ENCODE results near the gene PDGFC.

Gene PDGFC

GRCh38 chr4:156756118-156756517, 215.5 kb downstream of the PDGFC start:
- no peak overlapping the region for H3K4me3 ChIP-seq (ENCODE audit: low read depth, low read length)
- no peak for TF ChIP-seq CTCF (IDR thresholded peaks at IDR 0.05; ENCODE audit: low read depth, low read length)

- H3K4me3 ChIP-seq (ENCODE audit: low read depth, low read length) = no peak overlapping the region
- no peak for TF ChIP-seq CTCF (IDR thresholded peaks at IDR 0.05; ENCODE audit: low read depth, low read length)
These were observed 216.6 kb downstream of the PDGFC start for GRCh38 chr4:156754832-156755570.

GRCh38 chr4:156751486-156751885, 220.1 kb downstream of the PDGFC start:
- TF ChIP-seq CTCF (IDR thresholded peaks at IDR 0.05; ENCODE audit: low read depth, low read length) = no peak
- H3K4me3 ChIP-seq (ENCODE audit: low read depth, low read length) = no peak overlapping the region

GRCh38 chr4:156749426-156750403, 221.9 kb downstream of the PDGFC start:
- no peak for TF ChIP-seq CTCF (IDR thresholded peaks at IDR 0.05; ENCODE audit: low read depth, low read length)
- H3K4me3 ChIP-seq (ENCODE audit: low read depth, low read length) = no peak overlapping the region

- TF ChIP-seq CTCF (IDR thresholded peaks at IDR 0.05; ENCODE audit: low read depth, low read length) = no peak
- H3K4me3 ChIP-seq (ENCODE audit: low read depth, low read length) = no peak overlapping the region
These were observed 225.5 kb downstream of the PDGFC start for GRCh38 chr4:156746111-156746510.

DNA sequence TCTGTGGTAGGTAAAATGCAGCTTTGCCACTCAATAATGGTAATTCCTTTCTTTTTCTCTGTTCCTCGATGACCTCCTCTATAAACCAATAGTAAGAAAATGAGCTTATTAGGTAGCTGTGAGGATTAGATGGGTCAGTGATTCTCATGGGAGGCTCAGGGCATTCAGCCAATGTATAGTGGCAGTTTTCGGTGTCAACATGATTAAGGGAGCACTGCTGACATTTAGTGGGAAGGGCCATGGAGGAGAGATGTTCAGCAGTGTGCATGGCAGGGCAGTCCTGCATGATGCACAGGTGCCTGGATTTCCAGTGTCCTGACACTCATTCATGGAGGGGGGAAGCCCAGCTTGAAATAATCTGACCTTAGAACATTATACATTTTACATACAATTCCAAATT, 232.8 kb downstream of the PDGFC start:
- TF ChIP-seq CTCF (IDR thresholded peaks at IDR 0.05; ENCODE audit: low read depth, low read length) = no peak
- H3K4me3 ChIP-seq (ENCODE audit: low read depth, low read length) = no peak overlapping the region
